Breast epithelium (tissue), 4 donors: ENCODE measurements around the gene WDR86. TPM values are rescaled to one million over a fixed set of nuclear protein-coding genes. Genes with fewer than 3 reads are reported as not detected.

Experiments
- DNase-seq, 2 donors: peaks; one replicate each; pipeline ENCODE4 v3.0.0-alpha.2; 2019; ENCODE audit warnings: low spot score in 2 of 2
- H3K27ac ChIP-seq, 2 donors: fragments of 200-600 bp; sonication (generic) in 1 of 2; one replicate each; pipeline ENCODE4 v1.5.1; 2016 to 2019; ENCODE audit warnings: mild to moderate bottlenecking in 1 of 2
- H3K27me3 ChIP-seq, 2 donors: fragments of 200-600 bp; sonication (generic) in 1 of 2; one replicate each; pipeline versions ENCODE4 v1.5.1 to v1.6.0; 2017 to 2019; ENCODE audit warnings: control low read depth in 1 of 2, mild to moderate bottlenecking in 1 of 2
- H3K36me3 ChIP-seq: fragments of 200-600 bp; one replicate; pipeline ENCODE4 v1.5.1; 2019
- H3K4me1 ChIP-seq, 2 donors: fragments of 200-600 bp; sonication (generic); one replicate each; pipeline ENCODE4 v1.5.1; 2016 to 2019; ENCODE audit warnings: control low read depth in 1 of 2
- H3K4me3 ChIP-seq, 3 donors: fragments of 200-600 bp; sonication (generic); 1 replicate in 2 of 3; 2 replicates in 1 of 3; pipeline ENCODE4 v1.5.1; 2016 to 2019; ENCODE audit warnings: mild to moderate bottlenecking in 3 of 3, moderate library complexity in 2 of 3
- H3K9me3 ChIP-seq, 2 donors: fragments of 200-600 bp; sonication (generic) in 1 of 2; one replicate each; pipeline ENCODE4 v1.5.1; 2016 to 2019; ENCODE audit warnings: control low read depth in 1 of 2
- POLR2A ChIP-seq: fragments of 450-650 bp; IDR thresholded peaks from one replicate; pipeline ENCODE4 v1.6.1; 2016; ENCODE audit warnings: antibody characterized with exemption, mild to moderate bottlenecking, moderate library complexity
- POLR2AphosphoS5 ChIP-seq, 3 donors: sonication (generic); formaldehyde crosslinking; IDR thresholded peaks; one replicate each; pipeline ENCODE4 v1.6.1; 2017; ENCODE audit warnings: antibody characterized with exemption in 3 of 3
- intact Hi-C: fragments of 100-400 bp; cut with DNase I; formaldehyde crosslinking; loops from one replicate; pipeline ENCODE4 v1.15.1; 2023; ENCODE audit warnings: low total_unique reads
- total RNA-seq, 3 donors: library from RNA; depleted of rRNA; stranded (reverse); fragments of >200 nt; gene quantifications; one replicate each; pipeline ENCODE4 v1.1.0, GENCODE V29; 2016
- TF ChIP-seq, protein P1 (sequence below), 3 donors: fragments of 450-650 bp; IDR thresholded peaks; one replicate each; pipeline ENCODE4 v1.5.1; 2016 to 2017; ENCODE audit warnings: antibody characterized with exemption in 3 of 3, mild to moderate bottlenecking in 3 of 3, moderate library complexity in 3 of 3

WDR86 gene
- total RNA-seq, 3 donors from 2014 or later: 15.5 to 61.5 (median 57.0) TPM

DNA sequence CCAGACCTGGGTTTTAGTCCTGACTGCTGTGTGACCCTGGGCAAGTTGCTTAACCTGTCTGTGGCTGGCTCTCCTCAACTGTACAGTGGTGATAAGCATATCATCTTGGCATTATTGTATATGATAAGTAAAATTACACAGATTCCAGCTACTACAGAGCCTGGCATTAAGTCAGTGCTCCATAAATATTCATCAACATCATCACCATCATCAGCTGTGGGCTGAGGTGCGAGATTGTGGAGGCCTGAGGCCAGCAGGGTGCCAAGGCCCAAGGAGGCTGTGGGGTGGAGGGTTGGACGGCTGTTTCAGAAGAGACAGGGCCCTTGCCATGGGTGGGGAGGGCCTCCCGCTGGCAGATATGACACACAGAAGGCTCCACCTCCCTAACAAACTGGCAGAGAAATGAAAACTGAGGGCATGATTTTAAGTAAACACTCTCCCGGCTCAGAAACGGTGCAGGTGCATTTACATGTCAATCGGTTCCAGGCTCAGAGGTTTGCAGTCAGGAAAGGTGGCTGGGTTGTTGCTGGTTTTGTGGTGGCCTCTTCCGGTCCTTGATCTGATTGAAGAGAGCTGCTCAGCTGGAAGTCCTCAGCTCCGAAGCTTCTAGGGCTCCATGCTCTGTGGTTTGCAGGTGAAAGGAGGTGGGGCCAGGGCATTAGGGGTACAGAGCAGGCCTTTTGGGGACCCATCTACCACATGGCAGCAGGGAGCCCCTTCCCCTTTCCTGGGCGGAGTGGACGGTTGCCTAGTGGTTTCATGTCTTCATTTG lies 19.9 kb upstream of the WDR86 start:
- Histone ChIP-seq H3K4me1 (peaks cover 24 to 25% of the 10 kb centered on the region in 2 donors), H3K27me3 (no peaks in the 10 kb centered on the region), H3K36me3 (no peaks in the 10 kb centered on the region), H3K9me3 (no peaks in the 10 kb centered on the region), H3K4me3 (no peak overlapping the region), H3K27ac (peak overlapping the region; percentile 90 to 96)
- peak in 1 of 2 donors; percentile 37 for DNase-seq
- TF ChIP-seq, protein P1, sequence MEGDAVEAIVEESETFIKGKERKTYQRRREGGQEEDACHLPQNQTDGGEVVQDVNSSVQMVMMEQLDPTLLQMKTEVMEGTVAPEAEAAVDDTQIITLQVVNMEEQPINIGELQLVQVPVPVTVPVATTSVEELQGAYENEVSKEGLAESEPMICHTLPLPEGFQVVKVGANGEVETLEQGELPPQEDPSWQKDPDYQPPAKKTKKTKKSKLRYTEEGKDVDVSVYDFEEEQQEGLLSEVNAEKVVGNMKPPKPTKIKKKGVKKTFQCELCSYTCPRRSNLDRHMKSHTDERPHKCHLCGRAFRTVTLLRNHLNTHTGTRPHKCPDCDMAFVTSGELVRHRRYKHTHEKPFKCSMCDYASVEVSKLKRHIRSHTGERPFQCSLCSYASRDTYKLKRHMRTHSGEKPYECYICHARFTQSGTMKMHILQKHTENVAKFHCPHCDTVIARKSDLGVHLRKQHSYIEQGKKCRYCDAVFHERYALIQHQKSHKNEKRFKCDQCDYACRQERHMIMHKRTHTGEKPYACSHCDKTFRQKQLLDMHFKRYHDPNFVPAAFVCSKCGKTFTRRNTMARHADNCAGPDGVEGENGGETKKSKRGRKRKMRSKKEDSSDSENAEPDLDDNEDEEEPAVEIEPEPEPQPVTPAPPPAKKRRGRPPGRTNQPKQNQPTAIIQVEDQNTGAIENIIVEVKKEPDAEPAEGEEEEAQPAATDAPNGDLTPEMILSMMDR (IDR thresholded peaks at IDR 0.05): no peak
- TF ChIP-seq POLR2A (no peak), POLR2AphosphoS5 (IDR thresholded peaks at IDR 0.05) (no peak)
- intact Hi-C loops: no loop called here

DNA sequence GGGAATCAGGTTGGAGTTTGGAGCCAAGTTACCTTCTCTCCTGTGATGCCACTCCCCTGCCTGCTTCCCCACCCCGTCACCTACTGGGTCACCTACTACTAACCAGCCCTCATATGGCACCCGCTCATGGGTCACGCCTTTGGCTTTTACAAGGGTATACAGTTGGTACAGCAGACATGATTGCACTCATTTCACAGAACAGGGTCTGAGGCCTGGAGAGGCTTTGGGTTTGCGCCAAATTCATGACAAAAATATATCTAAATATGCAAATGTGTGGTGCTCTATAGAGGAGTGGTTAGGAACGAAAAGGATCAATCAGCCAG lies 19.4 kb upstream of the WDR86 start:
- no peak overlapping the region for H3K4me3 ChIP-seq
- no peaks in the 10 kb centered on the region for H3K27me3 ChIP-seq
- H3K9me3 ChIP-seq: no peaks in the 10 kb centered on the region
- intact Hi-C loops: no loop called here
- no peak for DNase-seq
- TF ChIP-seq POLR2A (no peak), POLR2AphosphoS5 (IDR thresholded peaks at IDR 0.05) (no peak)
- TF ChIP-seq, protein P1 (IDR thresholded peaks at IDR 0.05): no peak
- H3K4me1 ChIP-seq: peaks cover 24 to 25% of the 10 kb centered on the region in 2 donors
- H3K36me3 ChIP-seq: no peaks in the 10 kb centered on the region
- H3K27ac ChIP-seq: peak overlapping the region; percentile 90 to 96

DNA sequence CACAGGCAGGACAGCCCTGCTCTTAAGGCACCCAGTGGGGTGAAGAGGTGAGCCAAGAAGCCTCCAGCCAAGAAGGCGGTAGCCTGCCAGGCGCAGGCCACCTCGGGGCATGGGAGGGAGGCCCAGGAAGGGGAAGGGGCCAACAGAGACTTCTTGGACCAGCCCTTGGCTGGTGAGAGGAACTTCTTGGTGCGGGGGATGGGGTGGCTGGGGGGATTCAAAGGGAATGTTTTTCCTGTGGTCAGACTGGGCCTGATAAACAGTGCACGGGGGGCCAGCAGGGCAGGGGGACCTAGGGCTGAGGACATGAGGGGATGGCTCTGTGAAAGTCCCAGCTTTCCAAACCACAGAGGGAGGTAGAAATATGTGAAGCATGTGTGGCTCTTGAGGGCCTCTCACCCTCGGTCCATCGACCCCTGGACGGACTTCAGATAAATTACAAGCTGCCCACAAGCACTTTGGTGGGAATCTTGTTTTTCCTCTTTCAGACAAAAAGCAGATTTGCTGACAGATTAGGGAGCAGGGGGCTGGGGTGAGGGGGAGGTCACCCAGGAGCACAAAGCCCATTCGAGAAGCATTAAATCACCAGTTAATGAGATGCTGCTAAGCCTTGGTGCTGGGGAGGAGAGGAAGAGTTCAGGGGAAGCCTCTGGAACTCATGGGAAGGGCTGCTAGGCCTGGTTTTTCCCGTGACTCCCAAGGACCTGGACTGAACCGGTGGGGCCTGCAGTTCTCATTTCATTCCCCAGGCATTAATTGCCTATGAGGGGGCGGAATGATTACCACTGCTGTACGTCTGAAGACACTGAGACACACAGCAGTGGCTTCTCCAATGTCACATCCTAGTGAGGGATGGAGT lies 18.8 kb upstream of the WDR86 start:
- peak in 1 of 2 donors; percentile 76 for DNase-seq
- TF ChIP-seq, protein P1 (IDR thresholded peaks at IDR 0.05): no peak
- TF ChIP-seq POLR2A (no peak), POLR2AphosphoS5 (IDR thresholded peaks at IDR 0.05) (peak; percentile 30 to 57 (median 38))
- Histone ChIP-seq H3K36me3 (no peaks in the 10 kb centered on the region), H3K27me3 (no peaks in the 10 kb centered on the region), H3K27ac (peak overlapping the region; percentile 90 to 96), H3K4me3 (no peak overlapping the region), H3K4me1 (peaks cover 24 to 25% of the 10 kb centered on the region in 2 donors), H3K9me3 (no peaks in the 10 kb centered on the region)
- intact Hi-C loops: no loop called here

DNA sequence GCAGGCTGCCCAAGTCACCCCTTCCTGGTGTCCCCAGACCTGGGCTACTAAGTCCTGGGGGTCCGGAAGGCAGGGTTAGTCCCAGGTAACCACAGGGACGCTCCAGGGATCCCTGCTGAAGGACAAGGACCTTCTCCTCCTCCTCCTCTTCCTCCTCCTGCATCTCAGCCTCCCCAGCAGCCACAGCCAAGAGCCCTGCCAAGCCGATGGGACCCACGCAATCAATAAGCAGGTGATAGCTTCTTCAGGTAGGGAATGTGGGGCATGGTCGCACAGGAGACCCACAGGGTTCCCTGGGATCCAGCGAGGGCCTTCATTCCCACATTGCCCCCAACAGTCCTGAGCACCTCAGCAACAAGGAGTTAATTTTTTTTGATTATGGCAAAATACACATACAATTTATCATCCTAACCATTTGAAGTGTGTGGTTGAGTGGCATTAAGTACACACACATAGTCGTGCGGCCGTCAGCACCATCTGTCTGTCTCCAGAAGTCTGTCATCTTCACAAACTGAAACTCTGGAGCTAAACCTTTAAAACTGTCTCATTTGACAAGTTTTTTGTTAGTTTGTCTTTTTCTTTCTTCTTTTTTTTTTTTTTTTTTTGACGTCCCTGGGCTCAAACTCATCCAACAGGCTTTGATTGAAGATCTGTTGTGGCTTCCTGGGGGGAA lies 18.0 kb upstream of the WDR86 start:
- Histone ChIP-seq H3K27ac (peak overlapping the region; percentile 90 to 96), H3K27me3 (no peaks in the 10 kb centered on the region), H3K4me3 (no peak overlapping the region), H3K4me1 (peaks cover 24 to 25% of the 10 kb centered on the region in 2 donors), H3K9me3 (no peaks in the 10 kb centered on the region), H3K36me3 (no peaks in the 10 kb centered on the region)
- intact Hi-C loops: no loop called here
- no peak for DNase-seq
- no peak for TF ChIP-seq POLR2AphosphoS5 (IDR thresholded peaks at IDR 0.05)
- TF ChIP-seq POLR2A: no peak
- TF ChIP-seq, protein P1 (IDR thresholded peaks at IDR 0.05): no peak
